Endothelial cell of umbilical vein (primary cell): ENCODE data around the gene STPG3. TPM values are rescaled to one million over a fixed set of nuclear protein-coding genes. Genes with fewer than 3 reads are reported as not detected.

Source experiments
- Bru-seq: library from RNA; stranded (reverse); fragments of 400-500 nt; gene quantifications from one replicate; lab custom pipeline; 2021; lab: Mats Ljungman, UMichigan
- BruChase-seq, 2 experiments: library from RNA; stranded (reverse); fragments of 400-500 nt; gene quantifications; one replicate each; lab custom pipeline; 2021; lab: Mats Ljungman, UMichigan
- BruUV-seq: library from RNA; stranded (reverse); fragments of 400-500 nt; replicated peaks from 2 replicates; lab custom pipeline; 2021; lab: Mats Ljungman, UMichigan
- CTCF ChIA-PET: fragments of 300-600, 350-600 bp; sonication (Branson Sonifier 250); formaldehyde crosslinking; loops from one replicate; lab custom pipeline; 2021; ENCODE audit warnings: antibody characterized with exemption, inconsistent platforms; lab: Charles Lee
- POLR2A ChIA-PET: fragments of 300-600, 350-600 bp; sonication (Branson Sonifier 250); formaldehyde crosslinking; loops from one replicate; lab custom pipeline; 2021; ENCODE audit warnings: antibody characterized with exemption, inconsistent platforms; lab: Charles Lee
- DNase-seq: peaks from one replicate; pipeline ENCODE4 v3.0.0-alpha.2; 2011; ENCODE audit warnings: low read depth, low spot score
- FAIRE-seq: peaks from 2 replicates; lab custom pipeline; 2011; peaks lifted over from hg19 to GRCh38; lab: Jason Lieb, UNC
- H2AFZ ChIP-seq: 2 replicates; pipeline ENCODE4 v1.6.0; 2012; ENCODE audit warnings: low read depth, low read length, control low read depth, inconsistent platforms
- H3K27ac ChIP-seq: 2 replicates; pipeline ENCODE4 v1.5.1; 2011; ENCODE audit warnings: low read depth, mild to moderate bottlenecking, control low read depth, low read length, moderate library complexity; ENCODE audit not compliant: insufficient read depth
- H3K27me3 ChIP-seq, 2 experiments: 2 replicates each; pipeline versions ENCODE4 v1.6.0 to v1.6.1; 2011; ENCODE audit warnings: low read length in 2 of 2, mixed read lengths in 1 of 2; ENCODE audit not compliant: control insufficient read depth in 2 of 2, insufficient read depth in 2 of 2
- H3K36me3 ChIP-seq, 2 experiments: 2 replicates in 1 of 2; 3 replicates in 1 of 2; pipeline ENCODE4 v1.5.1; 2011; ENCODE audit warnings: low read length in 2 of 2, mild to moderate bottlenecking in 1 of 2, moderate library complexity in 1 of 2; ENCODE audit not compliant: control insufficient read depth in 2 of 2, insufficient read depth in 2 of 2; ENCODE audit errors: extremely low read depth in 1 of 2
- H3K4me1 ChIP-seq: 3 replicates; pipeline ENCODE4 v1.5.1; 2011; ENCODE audit warnings: mild to moderate bottlenecking, low read length; ENCODE audit not compliant: control insufficient read depth, insufficient read depth; ENCODE audit errors: extremely low read depth
- H3K4me2 ChIP-seq: 2 replicates; pipeline ENCODE4 v1.6.1; 2011; ENCODE audit warnings: low read length, control low read depth, mixed read lengths; ENCODE audit not compliant: insufficient read depth
- H3K4me3 ChIP-seq, 3 experiments: fragments of 200-600 bp in 1 of 3; sonication (generic), shearing (Covaris generic) in 1 of 3; replicated peaks in 1 of 3; 2 replicates each; pipeline ENCODE4 v1.5.1; 2011 to 2016; ENCODE audit warnings: control low read depth in 3 of 3, low read length in 3 of 3, mild to moderate bottlenecking in 2 of 3, inconsistent platforms in 1 of 3, low read depth in 1 of 3, moderate library complexity in 1 of 3; ENCODE audit not compliant: insufficient read depth in 1 of 3
- H3K79me2 ChIP-seq: 2 replicates; pipeline ENCODE4 v1.6.0; 2012; ENCODE audit warnings: low read length, inconsistent platforms; ENCODE audit not compliant: control insufficient read depth, insufficient read depth
- H3K9ac ChIP-seq: replicated peaks from 2 replicates; pipeline ENCODE3; 2011; ENCODE audit warnings: low read length, control low read depth; ENCODE audit not compliant: insufficient read depth; ENCODE audit errors: extremely low read depth
- H3K9me1 ChIP-seq: replicated peaks from 3 replicates; pipeline ENCODE4 v1.6.0; 2011; ENCODE audit warnings: mild to moderate bottlenecking, low read length; ENCODE audit not compliant: control insufficient read depth, insufficient read depth; ENCODE audit errors: extremely low read depth
- H3K9me3 ChIP-seq: replicated peaks from 2 replicates; pipeline ENCODE4 v1.5.1; 2012; ENCODE audit warnings: low read length, inconsistent platforms; ENCODE audit not compliant: control insufficient read depth, insufficient read depth
- H4K20me1 ChIP-seq: replicated peaks from 2 replicates; pipeline ENCODE3; 2011; ENCODE audit warnings: mild to moderate bottlenecking, low read length; ENCODE audit not compliant: control insufficient read depth, insufficient read depth; ENCODE audit errors: extremely low read depth
- EZH2 ChIP-seq: IDR thresholded peaks from 2 replicates; pipeline ENCODE4 v1.6.1; 2012; ENCODE audit warnings: borderline replicate concordance, low read depth, mild to moderate bottlenecking, moderate library complexity, low read length, inconsistent platforms; ENCODE audit not compliant: severe bottlenecking
- FOS ChIP-seq: IDR thresholded peaks from 2 replicates; pipeline ENCODE4 v1.6.1; 2011; ENCODE audit warnings: mild to moderate bottlenecking, low read length, moderate library complexity, borderline replicate concordance; ENCODE audit not compliant: insufficient read depth
- GATA2 ChIP-seq: IDR thresholded peaks from 2 replicates; pipeline ENCODE4 v1.7.0; 2011; ENCODE audit warnings: low read depth, mild to moderate bottlenecking, moderate library complexity, mixed read lengths, low read length; ENCODE audit not compliant: insufficient read length, insufficient read depth
- JUN ChIP-seq: IDR thresholded peaks from 2 replicates; pipeline ENCODE4 v1.6.1; 2011; ENCODE audit warnings: borderline replicate concordance, low read depth; ENCODE audit not compliant: insufficient read length, insufficient read depth
- MYC ChIP-seq: IDR thresholded peaks from one replicate; pipeline ENCODE4 v1.6.1; 2011; ENCODE audit warnings: mild to moderate bottlenecking, low read depth, low read length
- POLR2A ChIP-seq: IDR thresholded peaks from 2 replicates; pipeline ENCODE4 v1.6.1; 2012; ENCODE audit warnings: low read depth, mild to moderate bottlenecking, control low read depth, low read length
- POLR2AphosphoS5 ChIP-seq: IDR thresholded peaks from 2 replicates; pipeline ENCODE4 v1.6.1; 2012; ENCODE audit warnings: low read depth, mild to moderate bottlenecking, control low read depth, low read length, moderate library complexity; ENCODE audit not compliant: insufficient read depth
- dilution Hi-C: fragments of 300-500 bp; cut with MboI; formaldehyde crosslinking; loops from one replicate; pipeline ENCODE4 v1.15.0; 2019; ENCODE audit warnings: low sequenced_read_pairs; ENCODE audit not compliant: extremely low pct_ligation_motif_present
- intact Hi-C: fragments of 100-400 bp; cut with micrococcal nuclease; formaldehyde crosslinking; loops from one replicate; pipeline ENCODE4 v1.10.0; 2022
- long read RNA-seq: library from polyadenylated mRNA; stranded (forward); transcript quantifications from one replicate; pipeline ENCODE4 v2.0.0, GENCODE V29; 2021
- polyA minus RNA-seq, 3 experiments: library from RNA; depleted of rRNA, polyadenylated mRNA; stranded (reverse); fragments of >200 nt; gene quantifications; 1 replicate in 1 of 3; 2 replicates in 2 of 3; pipeline ENCODE4 v1.2.3, GENCODE V29; 2011
- polyA plus RNA-seq, 4 experiments: library from polyadenylated mRNA; depleted of rRNA in 3 of 4; stranded (reverse) in 3 of 4; unstranded in 1 of 4; fragments of >200 nt; gene quantifications; 2 replicates each; pipeline versions ENCODE4 v1.2.1 to v1.2.3, GENCODE V29; 2011 to 2012; ENCODE audit warnings: missing spikeins in 1 of 4
- total RNA-seq: library from RNA; stranded (reverse); gene quantifications from 2 replicates; pipeline ENCODE4 v1.2.3, GENCODE V29; 2021
- TF ChIP-seq, protein P1 (sequence below): IDR thresholded peaks from 2 replicates; pipeline ENCODE4 v1.6.1; 2011; ENCODE audit not compliant: insufficient read depth, insufficient read length
- TF ChIP-seq, protein P2 (sequence below), 2 donors: IDR thresholded peaks; 1 replicate in 1 of 2; 2 replicates in 1 of 2; pipeline ENCODE4 v1.5.1; 2011; ENCODE audit warnings: low read length in 2 of 2, mild to moderate bottlenecking in 2 of 2, moderate library complexity in 2 of 2, control low read depth in 1 of 2, inconsistent platforms in 1 of 2, low read depth in 1 of 2; ENCODE audit not compliant: insufficient read depth in 1 of 2; ENCODE audit errors: extremely low read depth in 1 of 2

Gene STPG3
- total RNA-seq (not detected in 2 replicates), polyA plus RNA-seq (not detected in 2 replicates), polyA minus RNA-seq (not detected in 2 replicates), Bru-seq, nascent RNA (not detected), BruChase-seq, experiment 1, labeled RNA remaining after a 6-hour chase (not detected), BruChase-seq, experiment 2, labeled RNA remaining after a 2-hour chase (not detected)
- polyA plus RNA-seq (2011; cell fraction: cytosol; rRNA removed), result not detected in 2 replicates
- polyA plus RNA-seq (2011; cell fraction: nucleus; rRNA removed), result not detected in 2 replicates
- polyA plus RNA-seq (2012), result 0.31 TPM in 1 of 2 replicates, not detected in the other
- not detected for polyA minus RNA-seq (2011; cell fraction: cytosol; rRNA and poly(A)+ RNA removed)
- not detected in 2 replicates for polyA minus RNA-seq (2011; cell fraction: nucleus; rRNA and poly(A)+ RNA removed)
- long read RNA-seq, result 0 reads

DNA sequence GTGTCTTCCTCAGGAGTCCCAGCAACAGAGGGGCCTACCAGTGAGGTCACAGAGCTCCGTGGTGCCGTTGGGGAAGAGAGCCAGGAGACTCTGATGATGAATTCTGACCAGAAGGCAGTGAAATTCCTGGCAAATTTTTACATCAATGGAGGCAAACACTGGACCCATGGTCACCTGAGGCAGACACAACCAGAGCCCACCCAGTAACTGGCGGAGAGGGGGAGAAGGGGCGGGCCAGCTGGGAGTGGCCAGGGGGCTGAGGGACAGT lies at the start of gene STPG3:
TSS of gene STPG3 (plus strand) at position 93 of the 268 bp plus-strand sequence. CDS start at position 94, 1 bp downstream.
- H3K4me1 ChIP-seq, result peaks cover 8% of the 10 kb centered on the region
- H3K4me2 ChIP-seq, result no peak within 1 kb of the TSS
- no peak within 1 kb of the TSS for H2AFZ ChIP-seq
- H3K27me3 ChIP-seq, result no peaks in the 10 kb centered on the region
- no peaks in the 10 kb centered on the region for H4K20me1 ChIP-seq
- FAIRE-seq (no peak), DNase-seq (no peak)
- TF ChIP-seq POLR2A (no peak), FOS (no peak), MYC (no peak), POLR2AphosphoS5 (no peak)
- TF ChIP-seq, protein P1, sequence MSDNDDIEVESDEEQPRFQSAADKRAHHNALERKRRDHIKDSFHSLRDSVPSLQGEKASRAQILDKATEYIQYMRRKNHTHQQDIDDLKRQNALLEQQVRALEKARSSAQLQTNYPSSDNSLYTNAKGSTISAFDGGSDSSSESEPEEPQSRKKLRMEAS, result no peak
- BruUV-seq, result no TSS peak
- no peaks in the 10 kb centered on the region for H3K9me3 ChIP-seq
- intact Hi-C loops (no loop called here), dilution Hi-C loops (no loop called here)
- ChIA-PET CTCF (no interaction called here), POLR2A (interaction anchor here (0.6 to 4.9 kb wide), 2 partner anchors 9 to 34 kb away, joined by 5 to 66 read pairs; partner anchors contain the start of gene TUBB4B)
- H3K36me3 ChIP-seq, result no peaks in the 10 kb centered on the region
- H3K79me2 ChIP-seq, result peaks cover 8% of the 10 kb centered on the region
- H3K27ac ChIP-seq, result no peak within 1 kb of the TSS
- H3K9me1 ChIP-seq, result no peaks in the 10 kb centered on the region
- H3K4me3 ChIP-seq, result no peak within 1 kb of the TSS
- no peak within 1 kb of the TSS for H3K9ac ChIP-seq

DNA sequence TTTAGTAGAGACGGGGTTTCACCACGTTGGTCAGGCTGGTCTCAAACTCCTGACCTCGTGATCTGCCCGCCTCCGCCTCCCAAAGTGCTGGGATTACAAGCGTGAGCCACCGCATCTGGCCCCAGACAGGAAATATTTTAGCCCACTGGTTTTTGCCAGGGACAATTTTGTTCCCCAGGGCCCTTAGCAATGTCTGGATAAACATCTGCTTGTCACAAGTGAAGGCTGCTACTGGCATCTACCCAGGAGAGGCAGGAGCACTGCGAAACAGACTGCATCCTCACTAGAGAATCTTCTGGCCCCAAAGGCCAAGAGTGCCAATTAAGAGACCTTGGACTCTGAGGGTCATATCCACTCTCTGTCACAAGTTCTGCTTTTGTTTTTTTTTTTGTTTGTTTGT lies 48.1 kb upstream of the STPG3 start:
- Histone ChIP-seq H3K27ac (no peak overlapping the region), H3K4me3 (no peak overlapping the region), H3K9me3 (no peaks in the 10 kb centered on the region), H3K9ac (no peak overlapping the region), H3K9me1 (no peaks in the 10 kb centered on the region), H4K20me1 (no peaks in the 10 kb centered on the region), H3K27me3 (no peaks in the 10 kb centered on the region), H3K79me2 (peaks cover 35% of the 10 kb centered on the region), H3K4me1 (peaks cover 29% of the 10 kb centered on the region), H3K4me2 (no peak overlapping the region), H2AFZ (no peak overlapping the region), H3K36me3 (no peaks in the 10 kb centered on the region)
- ChIA-PET CTCF (interaction anchor here (1.2 to 1.3 kb wide), 2 partner anchors 24 to 34 kb away, joined by 3 read pairs; partner anchors contain the start of gene RNF224), POLR2A (interaction anchor here (0.7 kb wide), 2 partner anchors 24 to 90 kb away, joined by 5 to 7 read pairs; partner anchors contain the start of gene RNF224)
- intact Hi-C loops (no loop called here), dilution Hi-C loops (no loop called here)
- no peak for DNase-seq
- FAIRE-seq, result no peak
- no TSS peak for BruUV-seq
- no peak for TF ChIP-seq MYC
- TF ChIP-seq, protein P2, sequence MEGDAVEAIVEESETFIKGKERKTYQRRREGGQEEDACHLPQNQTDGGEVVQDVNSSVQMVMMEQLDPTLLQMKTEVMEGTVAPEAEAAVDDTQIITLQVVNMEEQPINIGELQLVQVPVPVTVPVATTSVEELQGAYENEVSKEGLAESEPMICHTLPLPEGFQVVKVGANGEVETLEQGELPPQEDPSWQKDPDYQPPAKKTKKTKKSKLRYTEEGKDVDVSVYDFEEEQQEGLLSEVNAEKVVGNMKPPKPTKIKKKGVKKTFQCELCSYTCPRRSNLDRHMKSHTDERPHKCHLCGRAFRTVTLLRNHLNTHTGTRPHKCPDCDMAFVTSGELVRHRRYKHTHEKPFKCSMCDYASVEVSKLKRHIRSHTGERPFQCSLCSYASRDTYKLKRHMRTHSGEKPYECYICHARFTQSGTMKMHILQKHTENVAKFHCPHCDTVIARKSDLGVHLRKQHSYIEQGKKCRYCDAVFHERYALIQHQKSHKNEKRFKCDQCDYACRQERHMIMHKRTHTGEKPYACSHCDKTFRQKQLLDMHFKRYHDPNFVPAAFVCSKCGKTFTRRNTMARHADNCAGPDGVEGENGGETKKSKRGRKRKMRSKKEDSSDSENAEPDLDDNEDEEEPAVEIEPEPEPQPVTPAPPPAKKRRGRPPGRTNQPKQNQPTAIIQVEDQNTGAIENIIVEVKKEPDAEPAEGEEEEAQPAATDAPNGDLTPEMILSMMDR (IDR thresholded peaks at IDR 0.05; ENCODE audit: extremely low read depth in 1 of 2, insufficient read depth in 1 of 2, low read depth in 1 of 2, low read length in 2 of 2), result no peak
- no peak for TF ChIP-seq POLR2A
- TF ChIP-seq JUN, result no peak
- TF ChIP-seq, protein P1, result no peak
- no peak for TF ChIP-seq EZH2
- TF ChIP-seq POLR2AphosphoS5, result no peak
- no peak for TF ChIP-seq GATA2
